ENCODE measurements around the gene LRRC45.

LRRC45 gene

DNA sequence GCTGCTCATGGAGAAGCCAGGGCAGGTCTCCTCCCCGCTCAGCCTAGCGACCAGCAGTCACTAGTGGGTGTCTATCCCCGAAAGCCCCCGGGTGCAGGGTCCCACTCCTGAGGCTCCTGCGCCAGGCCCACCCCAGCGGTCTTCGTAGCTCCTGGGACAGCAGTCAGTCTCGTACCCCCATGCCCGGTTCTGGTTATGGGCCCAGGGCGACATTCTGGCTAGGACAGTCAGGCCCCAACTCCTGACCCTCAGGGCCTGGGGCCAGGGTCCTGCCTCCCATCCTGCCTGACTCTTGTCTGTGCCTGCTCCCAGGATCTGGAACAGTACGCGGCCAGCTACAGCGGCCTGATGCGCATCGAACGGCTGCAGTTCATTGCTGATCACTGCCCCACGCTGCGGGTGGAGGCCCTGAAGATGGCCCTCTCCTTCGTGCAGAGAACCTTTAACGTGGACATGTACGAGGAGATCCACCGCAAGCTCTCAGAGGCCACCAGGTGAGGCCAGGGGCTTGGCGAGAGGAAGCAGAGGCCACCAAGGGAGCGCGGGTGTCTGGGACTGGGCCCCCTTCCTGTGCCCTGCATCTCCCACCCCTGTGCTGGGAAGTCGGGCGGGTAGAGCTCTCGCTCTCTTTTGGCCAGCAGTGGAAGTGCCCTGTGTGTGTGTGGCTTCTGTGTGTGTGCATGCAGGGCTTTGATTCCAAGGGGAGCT lies 30.6 kb downstream of the LRRC45 start:
- DNase-seq, result no peak

DNA sequence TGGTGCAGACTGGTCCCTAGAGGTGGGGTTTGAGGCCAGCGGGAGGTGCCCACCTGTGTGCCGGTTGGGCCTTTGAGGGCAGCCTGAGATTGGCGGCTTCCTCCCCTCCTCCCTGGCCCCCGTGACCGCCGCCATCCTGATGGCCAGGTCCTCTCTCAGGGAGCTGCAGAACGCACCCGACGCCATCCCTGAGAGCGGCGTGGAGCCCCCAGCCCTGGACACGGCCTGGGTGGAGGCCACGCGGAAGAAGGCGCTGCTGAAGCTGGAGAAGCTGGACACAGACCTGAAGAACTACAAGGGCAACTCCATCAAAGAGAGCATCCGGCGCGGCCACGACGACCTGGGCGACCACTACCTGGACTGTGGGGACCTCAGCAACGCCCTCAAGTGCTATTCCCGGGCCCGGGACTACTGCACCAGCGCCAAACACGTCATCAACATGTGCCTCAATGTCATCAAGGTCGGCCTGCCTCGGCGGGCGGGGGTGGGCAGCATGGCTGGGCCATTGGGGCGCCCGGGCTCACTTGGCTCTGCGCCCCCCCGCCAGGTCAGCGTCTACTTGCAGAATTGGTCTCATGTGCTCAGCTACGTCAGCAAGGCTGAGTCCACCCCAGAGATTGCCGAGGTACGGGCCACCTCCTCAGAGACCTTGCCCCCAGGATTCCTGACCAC lies 31.4 kb downstream of the LRRC45 start:
- DNase-seq, result no peak

DNA sequence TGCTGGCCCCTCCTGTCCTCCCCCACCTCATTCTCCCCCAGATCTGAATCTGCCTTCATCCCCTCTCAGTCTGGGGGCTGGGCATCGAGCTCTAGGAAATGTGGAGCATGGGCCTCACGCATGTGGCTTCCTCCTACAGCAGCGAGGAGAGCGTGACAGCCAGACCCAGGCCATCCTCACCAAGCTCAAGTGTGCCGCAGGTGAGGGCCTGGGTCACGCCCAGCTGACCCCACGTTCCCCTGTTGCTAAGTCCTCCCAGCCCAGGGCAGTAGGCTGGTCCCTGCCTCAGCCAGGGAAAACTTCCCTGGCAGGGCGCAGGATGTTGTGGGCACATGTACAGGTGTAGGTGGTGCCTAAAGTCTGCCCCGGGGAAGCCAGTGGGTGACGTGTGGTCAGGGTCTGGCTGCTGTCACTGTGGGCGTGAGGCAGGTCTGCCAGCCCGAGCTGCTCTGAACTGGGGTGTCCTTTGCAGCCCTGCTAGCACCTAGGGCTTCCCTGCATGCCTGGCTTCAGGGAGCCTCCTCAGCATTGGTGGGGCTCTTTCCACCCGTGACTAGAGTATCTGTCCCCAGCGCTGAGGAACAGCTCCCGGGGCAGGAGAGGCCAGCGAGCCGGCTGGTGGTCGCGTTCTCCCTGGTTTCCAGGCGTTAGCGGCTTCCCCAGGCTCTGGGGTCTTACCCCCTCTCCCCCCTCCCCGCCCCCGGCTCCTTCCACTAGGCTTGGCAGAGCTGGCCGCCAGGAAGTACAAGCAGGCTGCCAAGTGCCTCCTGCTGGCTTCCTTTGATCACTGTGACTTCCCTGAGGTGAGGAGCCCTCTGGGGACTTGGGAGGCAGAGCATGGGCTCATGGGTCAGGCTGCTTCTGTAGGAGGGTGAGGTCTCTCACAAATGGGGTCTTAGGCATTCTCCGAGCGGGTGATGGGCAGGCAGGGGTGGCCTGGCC lies 32.2 kb downstream of the LRRC45 start:
- DNase-seq, result no peak

DNA sequence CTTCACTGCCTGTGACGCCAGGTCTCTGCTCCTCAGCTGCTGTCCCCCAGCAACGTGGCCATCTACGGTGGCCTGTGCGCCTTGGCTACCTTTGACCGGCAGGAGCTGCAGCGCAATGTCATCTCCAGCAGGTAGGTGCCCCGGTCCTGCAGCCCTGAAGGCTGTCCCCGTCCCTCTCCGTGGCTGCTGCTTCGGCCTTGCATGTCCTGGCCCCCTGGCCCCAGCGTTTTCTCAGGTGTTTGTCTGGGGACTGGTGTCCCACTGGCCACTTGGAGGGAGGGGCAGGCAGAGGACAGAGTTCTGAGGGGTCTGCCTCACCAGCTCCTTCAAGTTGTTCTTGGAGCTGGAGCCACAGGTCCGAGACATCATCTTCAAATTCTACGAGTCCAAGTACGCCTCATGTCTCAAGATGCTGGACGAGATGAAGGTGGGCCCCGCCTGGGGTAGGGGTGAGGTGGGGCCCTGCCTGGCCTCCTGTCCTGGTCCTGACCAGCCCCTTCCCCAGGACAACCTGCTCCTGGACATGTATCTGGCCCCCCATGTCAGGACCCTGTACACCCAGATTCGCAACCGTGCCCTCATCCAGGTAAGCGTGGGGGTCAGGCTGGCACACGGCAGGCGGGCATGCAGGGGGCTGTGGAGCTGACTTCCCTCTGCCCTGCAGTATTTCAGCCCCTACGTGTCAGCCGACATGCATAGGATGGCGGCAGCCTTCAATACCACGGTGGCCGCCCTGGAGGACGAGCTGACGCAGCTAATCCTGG lies 33.0 kb downstream of the LRRC45 start:
- DNase-seq, result no peak

DNA sequence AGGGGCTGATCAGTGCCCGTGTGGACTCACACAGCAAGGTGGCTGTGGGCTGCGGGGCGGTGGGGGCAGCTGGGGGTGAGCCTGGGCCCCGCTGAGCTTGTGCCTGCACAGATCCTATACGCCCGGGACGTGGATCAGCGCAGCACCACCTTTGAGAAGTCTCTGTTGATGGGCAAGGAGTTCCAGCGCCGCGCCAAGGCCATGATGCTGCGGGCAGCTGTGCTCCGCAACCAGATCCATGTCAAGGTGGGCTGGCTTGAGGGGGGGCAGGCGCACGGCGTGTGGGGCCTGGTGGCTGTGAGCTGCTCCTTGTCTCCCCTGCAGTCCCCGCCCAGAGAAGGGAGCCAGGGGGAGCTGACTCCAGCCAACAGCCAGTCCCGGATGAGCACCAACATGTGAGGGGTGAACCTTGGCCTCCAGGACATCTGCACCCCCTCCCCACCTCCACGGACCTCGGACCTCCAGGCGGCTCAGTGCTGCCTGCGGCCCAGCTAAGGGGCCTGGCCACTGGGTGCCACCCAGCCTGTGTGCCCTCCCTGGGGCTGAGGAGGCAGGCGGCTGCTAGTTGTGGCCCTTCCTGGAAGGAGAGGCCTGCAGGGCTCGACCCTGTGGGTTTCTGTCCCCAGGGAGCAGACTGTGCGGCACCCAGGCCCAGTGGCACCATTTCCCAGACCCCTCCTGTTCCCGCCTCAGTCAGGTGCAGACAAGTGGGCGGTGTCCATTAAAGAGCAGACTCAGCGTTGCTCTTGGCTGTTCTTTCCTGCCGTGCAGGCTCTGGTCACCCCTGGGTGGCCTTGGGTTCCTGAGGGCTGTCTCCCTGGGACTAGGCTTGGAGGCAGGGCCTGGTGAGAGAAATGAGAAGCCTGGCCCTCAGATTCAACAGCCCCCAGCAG lies 33.9 kb downstream of the LRRC45 start:
- DNase-seq, result no peak

DNA sequence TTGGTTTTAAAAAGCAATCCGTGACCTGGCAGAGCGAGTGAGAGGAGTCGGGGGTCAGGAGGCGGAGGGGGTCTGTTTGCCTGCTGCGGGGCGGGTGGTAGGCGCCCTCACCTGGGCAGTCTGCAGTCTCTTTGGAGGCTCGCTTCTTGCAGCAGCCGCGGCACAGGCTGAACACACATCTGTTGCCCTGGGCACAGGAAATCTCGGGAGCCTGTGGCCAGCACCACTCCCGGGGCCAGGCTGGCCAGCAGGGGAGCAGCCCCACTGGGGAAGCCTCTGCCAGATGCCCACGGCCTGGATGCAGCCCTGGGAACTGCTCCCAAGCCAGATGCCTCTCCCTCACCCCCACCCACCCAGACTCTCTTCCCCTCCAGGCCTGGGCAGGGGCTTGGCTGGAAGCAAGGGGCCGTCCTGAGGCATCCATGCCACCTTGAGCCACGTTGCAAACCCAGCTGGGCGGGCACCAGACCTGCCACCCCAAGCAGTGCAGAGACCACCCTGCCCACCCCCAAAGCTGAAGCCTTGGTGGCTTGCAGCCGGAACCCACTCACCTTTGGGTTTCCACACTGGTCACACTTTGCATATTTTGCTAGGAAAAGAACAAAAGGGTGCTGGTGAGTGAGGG lies 35.2 kb downstream of the LRRC45 start:
- DNase-seq, result no peak

DNA sequence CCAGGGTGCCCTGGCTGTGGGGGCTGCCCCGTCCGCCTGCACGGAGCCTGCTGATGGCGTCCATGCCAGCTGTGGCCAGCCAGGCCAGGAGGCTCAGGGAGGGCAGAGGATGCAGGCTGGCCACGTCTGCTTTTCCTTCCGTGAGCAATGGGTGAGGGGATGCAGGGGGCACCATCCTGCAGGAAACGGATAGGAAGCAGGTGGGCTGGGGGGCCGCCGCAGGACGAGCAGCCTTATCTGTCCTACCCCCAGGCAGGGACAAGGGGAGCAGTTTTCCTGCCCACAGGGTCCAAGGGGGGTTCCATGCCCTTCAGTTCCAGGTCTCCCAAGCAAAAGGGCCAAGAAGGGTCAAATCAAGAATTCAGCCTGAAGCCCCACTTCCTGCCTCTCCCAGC lies 35.7 kb downstream of the LRRC45 start:
- no peak for DNase-seq

DNA sequence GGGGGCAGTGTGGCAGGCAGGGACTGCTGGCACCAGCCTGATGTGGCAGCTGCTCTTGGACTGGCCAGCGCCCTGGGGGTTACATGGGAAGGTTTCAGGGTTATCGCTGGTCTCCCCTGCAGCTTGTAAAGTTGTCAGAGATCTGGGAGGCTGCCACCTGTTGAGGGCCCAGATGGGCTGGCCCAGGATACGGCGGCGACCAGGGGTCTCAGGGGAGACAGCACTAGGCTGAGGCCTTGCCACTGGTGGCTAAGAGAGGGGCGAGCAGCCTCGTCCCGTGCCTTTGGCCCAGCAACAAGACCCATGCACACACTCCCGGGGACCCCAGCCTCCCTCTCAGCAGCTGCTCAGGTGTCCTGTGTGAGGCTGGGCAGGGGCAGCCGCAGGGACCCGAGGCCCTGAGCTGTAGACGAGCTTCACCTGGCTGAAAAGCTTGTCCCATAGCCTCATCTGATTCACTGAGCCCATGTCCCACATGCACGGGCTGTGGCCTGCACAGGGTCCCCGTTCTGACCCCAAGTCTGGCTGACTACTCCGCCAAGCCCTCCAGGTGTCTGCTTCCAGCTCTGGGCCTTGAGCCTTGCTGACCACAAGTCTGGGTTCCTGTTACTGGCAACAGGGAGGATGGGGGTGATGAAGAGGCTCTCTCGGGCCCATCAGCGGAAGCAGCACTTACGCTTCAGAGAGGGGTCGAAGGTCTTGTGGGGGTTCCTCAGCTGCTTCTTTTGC lies 36.3 kb downstream of the LRRC45 start:
- DNase-seq, result no peak

DNA sequence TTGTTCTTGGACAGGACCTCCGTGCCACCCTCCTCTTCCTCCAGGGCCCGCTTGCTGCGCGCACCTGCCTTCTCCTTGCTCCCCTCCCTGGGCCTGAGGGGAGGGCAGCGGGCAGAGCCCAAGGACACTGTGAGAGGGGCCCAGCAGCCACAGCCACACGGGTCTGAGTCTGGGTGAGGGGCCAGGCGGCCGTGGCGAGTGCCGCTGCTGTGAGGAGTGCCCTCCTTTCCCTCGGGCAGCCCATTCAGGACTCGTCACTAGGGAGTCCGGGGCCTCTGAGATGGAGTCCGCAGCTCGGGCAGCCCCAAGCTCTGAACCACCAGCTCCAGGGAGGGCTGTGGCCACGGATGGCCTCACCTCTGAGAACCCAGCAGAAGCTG lies 36.9 kb downstream of the LRRC45 start:
- no peak for DNase-seq

DNA sequence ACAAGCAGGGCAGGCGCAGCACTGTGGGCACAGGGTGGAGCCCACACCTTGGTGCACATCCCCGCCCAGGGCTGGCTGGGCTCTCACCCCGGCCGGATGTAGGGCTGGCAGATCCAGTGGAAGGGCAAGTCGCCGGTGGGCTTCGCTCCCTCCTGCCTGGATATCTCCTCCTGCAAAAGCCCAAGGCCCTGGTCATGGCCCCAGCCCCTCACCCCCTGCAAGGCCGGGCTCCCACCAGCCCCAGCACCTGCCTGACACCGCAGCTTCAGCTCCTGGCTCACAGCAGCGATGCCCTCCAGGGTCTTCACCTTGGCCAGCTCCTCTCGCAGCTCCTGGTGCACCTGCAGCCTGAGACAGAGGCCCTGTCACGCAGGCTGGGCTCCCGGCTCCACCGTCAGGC lies 37.5 kb downstream of the LRRC45 start:
- no peak for DNase-seq

DNA sequence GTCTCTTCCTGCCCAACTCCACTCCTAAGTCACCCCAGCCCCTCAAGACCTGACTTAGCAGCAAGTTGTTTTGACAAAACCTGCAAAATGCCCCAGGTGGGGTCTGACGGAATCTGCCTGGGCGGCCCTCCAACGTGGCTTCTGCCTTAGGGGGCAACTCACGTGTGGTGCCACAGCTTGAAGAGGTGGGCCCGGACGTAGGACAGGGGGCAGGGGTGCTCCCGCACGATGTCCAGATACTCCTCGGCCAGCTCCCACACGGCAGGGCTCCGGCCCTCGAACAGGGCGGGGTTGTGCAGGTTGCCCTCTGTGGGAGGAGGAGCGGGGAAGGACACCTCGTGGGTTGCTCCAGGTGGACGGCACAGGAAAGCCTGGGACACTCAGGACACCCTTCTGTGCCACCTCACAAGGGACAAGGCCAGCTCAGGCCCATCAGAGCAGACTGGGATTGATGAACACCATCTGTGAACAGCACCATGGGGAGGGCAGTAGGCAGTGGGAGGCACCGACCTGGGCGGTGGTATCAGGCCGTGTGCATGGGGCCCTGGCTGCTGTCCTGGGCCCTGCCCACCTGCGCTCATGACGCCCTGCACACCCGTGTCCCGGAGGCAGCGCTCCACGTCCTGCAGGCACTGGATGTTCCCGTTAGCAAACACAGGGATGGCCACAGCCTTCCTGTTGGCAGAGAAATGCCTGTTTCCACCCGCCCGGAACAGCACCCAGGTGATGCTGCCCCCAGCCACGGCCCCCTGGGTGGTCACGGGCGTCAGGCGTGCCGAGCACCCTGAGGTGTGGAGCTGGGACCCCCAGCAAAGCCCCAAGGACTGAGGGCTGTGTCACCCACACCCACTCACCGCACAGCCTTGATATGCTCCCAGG lies 38.2 kb downstream of the LRRC45 start:
- no peak for DNase-seq

DNA sequence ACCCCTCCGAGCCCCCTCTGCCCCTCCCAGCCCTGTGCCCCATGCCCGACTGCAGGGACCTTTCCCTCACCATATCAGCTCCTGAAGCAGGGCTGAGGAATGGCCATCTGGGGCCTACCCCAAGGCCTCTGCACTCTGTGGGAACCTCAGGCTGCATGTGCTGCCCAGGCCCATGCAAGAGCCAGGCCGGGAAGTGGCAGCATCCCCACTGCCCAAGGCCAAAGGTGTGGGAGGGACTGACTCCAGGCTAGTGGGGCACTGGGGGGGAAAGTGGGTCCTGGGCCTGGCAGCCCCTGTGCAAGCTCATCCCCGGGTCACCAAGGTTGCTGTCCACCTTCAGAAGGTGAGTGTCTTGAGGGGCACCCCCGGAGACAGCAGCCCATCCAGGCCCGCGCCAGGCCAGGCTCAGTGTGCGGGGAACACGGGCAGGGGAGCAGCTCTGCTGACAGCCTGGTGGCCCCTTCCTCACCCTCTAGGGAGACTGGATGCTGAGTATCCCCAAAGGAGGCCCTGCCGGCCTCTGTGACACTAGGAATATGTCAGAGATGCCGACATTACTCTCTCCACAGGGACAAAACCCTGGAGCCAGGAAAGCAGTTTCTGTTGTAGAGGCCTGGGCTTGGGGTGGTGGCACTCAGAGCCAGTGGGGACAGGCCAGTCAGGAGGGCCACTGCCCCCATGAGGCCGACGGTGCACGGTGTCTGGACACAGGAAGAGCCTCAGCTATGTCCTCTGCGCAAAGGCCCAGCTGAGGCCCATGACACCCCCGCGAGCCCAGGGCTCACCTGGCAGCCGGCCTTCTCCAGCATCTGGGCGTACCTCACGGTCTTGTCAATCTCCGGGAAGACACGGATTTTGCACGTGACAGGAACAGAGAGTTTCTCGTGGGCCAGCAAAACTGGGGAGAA lies 39.2 kb downstream of the LRRC45 start:
- no peak for DNase-seq

DNA sequence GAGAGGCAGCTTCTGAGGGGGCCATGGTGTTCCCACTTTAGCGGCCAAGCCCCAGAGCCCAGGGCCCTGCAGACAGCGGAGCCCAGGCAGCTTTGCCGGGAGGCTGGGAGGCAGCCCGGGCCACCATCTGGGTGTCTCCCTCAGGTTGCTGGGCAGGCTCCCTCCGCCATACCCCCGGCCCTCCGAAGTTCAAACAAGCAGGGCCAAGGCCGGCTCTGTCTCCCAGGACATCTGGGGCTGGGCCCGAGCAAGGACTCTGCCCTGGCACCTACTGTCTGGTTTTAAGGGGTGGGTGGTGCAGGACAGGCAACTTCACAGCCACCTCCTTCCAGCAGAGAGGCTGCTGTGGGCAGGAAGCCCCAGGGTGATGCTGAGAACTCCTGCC lies 39.9 kb downstream of the LRRC45 start:
- DNase-seq, result no peak

DNA sequence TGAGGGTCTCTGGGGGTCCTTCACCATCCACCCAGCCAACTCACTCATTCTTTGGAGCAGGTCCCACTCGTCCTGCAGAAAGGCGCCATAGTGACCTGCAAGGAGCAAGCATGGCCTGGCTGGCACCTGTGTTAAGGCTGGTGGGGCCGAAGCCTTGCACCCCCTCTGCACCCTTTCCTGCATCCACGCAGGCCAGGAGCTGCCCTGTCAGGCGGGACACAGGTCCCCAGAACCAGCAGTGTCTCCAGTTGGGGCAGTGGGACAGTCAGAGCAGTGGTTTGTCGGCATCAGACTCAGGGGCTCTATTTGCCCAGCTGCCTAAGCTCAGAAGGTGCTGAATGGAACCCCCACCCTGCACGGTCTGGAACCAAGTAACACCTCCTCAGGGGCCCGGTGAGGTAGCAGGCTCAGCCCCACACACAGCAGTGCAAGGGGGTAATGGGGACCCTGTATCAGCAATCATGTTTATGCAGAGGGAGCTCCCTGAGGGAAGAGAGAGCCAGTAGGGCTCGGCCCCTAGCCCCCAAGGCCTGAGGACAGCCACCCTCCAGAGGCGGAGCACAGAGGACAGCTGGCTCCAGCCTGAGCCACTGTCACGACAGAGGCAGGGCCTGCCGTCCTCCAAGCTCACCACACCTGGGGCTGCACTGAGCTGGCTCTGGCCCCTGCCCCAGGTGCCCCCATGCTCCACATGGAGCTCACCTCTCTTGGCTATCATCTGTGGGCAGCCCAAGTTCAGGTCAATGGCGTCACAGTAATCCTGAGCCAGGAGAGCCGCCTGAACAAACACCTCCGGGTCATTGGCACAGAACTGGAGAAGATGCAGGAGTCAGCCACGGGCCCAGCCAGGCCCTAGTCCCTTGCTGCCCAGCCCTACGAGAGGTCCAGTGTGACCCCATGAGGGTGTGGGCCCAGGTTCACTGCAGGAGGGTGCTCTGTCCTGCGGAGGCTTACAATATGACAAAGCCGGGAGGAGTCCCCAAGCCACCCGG lies 40.6 kb downstream of the LRRC45 start:
- no peak for DNase-seq

DNA sequence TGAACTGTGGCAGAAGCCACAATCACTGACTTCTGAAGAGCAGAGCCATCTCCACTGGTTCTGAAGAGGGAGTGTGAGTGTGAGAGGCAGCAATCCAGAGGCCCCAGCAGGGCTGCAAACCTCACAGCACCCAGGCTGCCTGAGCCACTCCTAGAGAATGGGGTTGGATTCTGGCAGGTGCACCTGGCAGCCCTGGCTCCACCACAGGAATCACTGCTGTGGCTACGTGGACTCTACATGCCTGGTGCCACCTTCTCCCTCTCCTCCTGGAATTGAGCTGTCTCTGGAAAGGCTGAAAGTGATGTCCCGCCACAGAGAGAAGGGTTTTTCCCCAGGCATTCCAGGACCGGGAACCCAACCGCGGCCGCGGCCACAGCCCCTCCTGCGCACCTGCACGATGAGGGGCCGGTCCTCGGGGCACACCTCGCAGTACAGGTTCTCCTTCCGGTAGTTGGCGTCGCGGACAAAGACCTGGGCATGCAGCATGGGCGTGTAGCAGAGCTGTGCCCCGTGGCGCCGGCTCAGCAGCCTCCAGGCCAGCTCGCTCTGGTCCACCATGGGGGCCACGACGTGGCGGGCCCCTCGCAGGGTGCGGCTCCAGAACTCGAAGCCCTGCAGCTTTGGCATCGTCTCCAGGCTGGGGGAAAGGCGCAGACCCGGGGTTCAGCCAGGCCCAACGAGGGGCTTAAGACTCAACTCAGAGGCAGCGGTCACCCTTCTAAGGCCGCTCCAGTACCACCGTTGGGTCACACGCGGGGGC lies 41.5 kb downstream of the LRRC45 start:
- DNase-seq, result no peak

DNA sequence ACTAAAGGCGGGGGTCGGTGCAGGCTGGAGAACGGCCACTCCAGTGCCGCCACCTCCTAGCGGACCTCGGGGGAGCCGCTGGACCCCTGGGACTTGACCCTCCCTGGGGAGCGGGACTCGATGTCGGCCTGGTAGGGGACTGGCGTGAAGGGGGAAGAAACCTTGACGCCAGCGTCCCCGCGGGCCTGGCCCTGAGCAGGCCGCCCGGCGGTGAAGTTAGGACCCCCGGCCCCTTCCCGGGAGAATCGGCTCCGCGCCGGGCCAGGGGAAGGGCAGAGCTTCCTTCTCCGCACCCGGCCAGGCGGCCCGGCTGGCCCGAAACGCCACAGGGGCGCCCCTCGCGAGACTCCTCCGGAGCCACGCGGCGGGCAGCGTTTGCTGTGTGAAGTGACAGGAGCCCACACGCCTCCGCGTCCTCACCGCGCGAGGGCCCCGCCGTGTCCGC lies 42.1 kb downstream of the LRRC45 start:
- DNase-seq, result peak; percentile 19

Data from fibroblast of skin of right biceps (primary cell).